Thymus (tissue), 11 donors: ENCODE measurements around the gene OSR1. TPM values are rescaled to one million over a fixed set of nuclear protein-coding genes. Genes with fewer than 3 reads are reported as not detected.

Experiments used
- DNase-seq, 9 donors: peaks; one replicate each; pipeline ENCODE4 v3.0.0-alpha.2; 2013; ENCODE audit warnings: low spot score in 9 of 9, low read depth in 6 of 9, missing footprints in 1 of 9
- H3K27ac ChIP-seq, 2 donors: one replicate each; pipeline ENCODE4 v1.5.1; 2013; ENCODE audit warnings: control low read depth in 1 of 2, low read depth in 1 of 2, low read length in 1 of 2, mild to moderate bottlenecking in 1 of 2, moderate library complexity in 1 of 2
- H3K27me3 ChIP-seq, 2 donors: one replicate each; pipeline ENCODE4 v1.5.1; 2013; ENCODE audit warnings: low read length in 1 of 2; ENCODE audit not compliant: control insufficient read depth in 2 of 2, insufficient read depth in 1 of 2
- H3K36me3 ChIP-seq, 2 donors: one replicate each; pipeline ENCODE4 v1.5.1; 2013; ENCODE audit warnings: low read length in 1 of 2, mild to moderate bottlenecking in 1 of 2, moderate library complexity in 1 of 2; ENCODE audit not compliant: control insufficient read depth in 2 of 2, insufficient read depth in 2 of 2
- H3K4me1 ChIP-seq, 2 donors: one replicate each; pipeline ENCODE4 v1.5.1; 2013; ENCODE audit warnings: low read length in 2 of 2; ENCODE audit not compliant: control insufficient read depth in 2 of 2, insufficient read depth in 2 of 2
- H3K4me3 ChIP-seq, 2 donors: one replicate each; pipeline ENCODE4 v1.5.1; 2013; ENCODE audit warnings: low read length in 2 of 2, control low read depth in 1 of 2, mild to moderate bottlenecking in 1 of 2
- H3K9me3 ChIP-seq, 2 donors: one replicate each; pipeline ENCODE4 v1.5.1; 2013; ENCODE audit warnings: low read length in 1 of 2, mild to moderate bottlenecking in 1 of 2; ENCODE audit not compliant: control insufficient read depth in 2 of 2, insufficient read depth in 1 of 2
- WGBS: extraction: QIAGEN DNeasy Blood & Tissue Kit; methylation state at CpG from one replicate; pipeline ENCODE4 v1.1.7; 2013; 5-methylcytosine and 5-hydroxymethylcytosine counted together
- polyA plus RNA-seq: library from polyadenylated mRNA; stranded (reverse); fragments of 200-250 nt; gene quantifications from one replicate; pipeline ENCODE4 v1.2.3, GENCODE V29; 2013
- total RNA-seq: library from RNA; stranded (reverse); fragments of 120-200 nt; gene quantifications from one replicate; pipeline ENCODE4 v1.2.4, GENCODE V29; 2013
- donor health status: healthy.

The OSR1 gene
- total and polyA plus RNA-seq, 2 donors, result 1.1 to 6.0 TPM

- Histone ChIP-seq H3K27ac (no peak overlapping the region), H3K27me3 (peaks cover 77 to 94% of the 10 kb centered on the region in 2 donors), H3K36me3 (no peaks in the 10 kb centered on the region), H3K4me1 (peaks cover 0 to 20% of the 10 kb centered on the region in 2 donors), H3K9me3 (peaks cover 0 to 6% of the 10 kb centered on the region in 2 donors), H3K4me3 (peak overlapping the region in 1 of 2 donors; percentile 46)
- no peak for DNase-seq
- WGBS, result 5% methylated on average over 51 of the region's 51 CpGs
Observed at GRCh38 chr2:19361325-19361990, 3.0 kb upstream of the OSR1 start.

- H3K4me1 ChIP-seq, result peaks cover 0 to 20% of the 10 kb centered on the region in 2 donors
- peaks cover 0 to 6% of the 10 kb centered on the region in 2 donors for H3K9me3 ChIP-seq
- no peaks in the 10 kb centered on the region for H3K36me3 ChIP-seq
- DNase-seq, result no peak
- no peak overlapping the region for H3K27ac ChIP-seq
- 15% methylated on average over 17 of the region's 17 CpGs for WGBS
- H3K4me3 ChIP-seq, result no peak overlapping the region
- H3K27me3 ChIP-seq, result peaks cover 82 to 98% of the 10 kb centered on the region in 2 donors
Observed at GRCh38 chr2:19360966-19361321, 2.5 kb upstream of the OSR1 start.

- no peak overlapping the region for H3K27ac ChIP-seq
- peaks cover 86 to 98% of the 10 kb centered on the region in 2 donors for H3K27me3 ChIP-seq
- WGBS, result 64% methylated on average over 4 of the region's 4 CpGs
- H3K4me1 ChIP-seq, result peaks cover 0 to 20% of the 10 kb centered on the region in 2 donors
- no peaks in the 10 kb centered on the region for H3K36me3 ChIP-seq
- H3K9me3 ChIP-seq, result peaks cover 0 to 8% of the 10 kb centered on the region in 2 donors
- no peak overlapping the region for H3K4me3 ChIP-seq
- DNase-seq, result no peak
Observed at GRCh38 chr2:19360266-19360965, 2.0 kb upstream of the OSR1 start.

- H3K9me3 ChIP-seq, result peaks cover 0 to 11% of the 10 kb centered on the region in 2 donors
- DNase-seq, result no peak
- peaks cover 86 to 100% of the 10 kb centered on the region in 2 donors for H3K27me3 ChIP-seq
- peaks cover 0 to 20% of the 10 kb centered on the region in 2 donors for H3K4me1 ChIP-seq
- H3K36me3 ChIP-seq, result no peaks in the 10 kb centered on the region
- no peak overlapping the region for H3K4me3 ChIP-seq
- WGBS, result 44% methylated on average over 4 of the region's 4 CpGs
- no peak overlapping the region for H3K27ac ChIP-seq
Observed at GRCh38 chr2:19359456-19359855, 1.0 kb upstream of the OSR1 start.

GRCh38 chr2:19359021-19359357 is 566 bp upstream of the OSR1 start:
- Histone ChIP-seq H3K27ac (no peak overlapping the region), H3K4me3 (no peak overlapping the region), H3K36me3 (no peaks in the 10 kb centered on the region), H3K4me1 (peaks cover 0 to 20% of the 10 kb centered on the region in 2 donors), H3K9me3 (peaks cover 0 to 11% of the 10 kb centered on the region in 2 donors), H3K27me3 (peaks cover 88 to 100% of the 10 kb centered on the region in 2 donors)
- DNase-seq, result no peak
- 8% methylated on average over 14 of the region's 14 CpGs for WGBS

- Histone ChIP-seq H3K9me3 (peaks cover 1 to 11% of the 10 kb centered on the region in 2 donors), H3K4me1 (peaks cover 0 to 17% of the 10 kb centered on the region in 2 donors), H3K27me3 (peaks cover 89 to 100% of the 10 kb centered on the region in 2 donors), H3K4me3 (peak overlapping the region in 1 of 2 donors; percentile 18), H3K27ac (no peak overlapping the region), H3K36me3 (no peaks in the 10 kb centered on the region)
- DNase-seq, result no peak
- 5% methylated on average over 45 of the region's 45 CpGs for WGBS
Observed at GRCh38 chr2:19357402-19358241, 801 bp downstream of the OSR1 start.

GRCh38 chr2:19356545-19357401 is 1.6 kb downstream of the OSR1 start:
- peak overlapping the region in 1 of 2 donors; percentile 13 for H3K4me3 ChIP-seq
- no peaks in the 10 kb centered on the region for H3K36me3 ChIP-seq
- peaks cover 0 to 13% of the 10 kb centered on the region in 2 donors for H3K4me1 ChIP-seq
- H3K27ac ChIP-seq, result no peak overlapping the region
- no peak for DNase-seq
- H3K9me3 ChIP-seq, result peaks cover 1 to 11% of the 10 kb centered on the region in 2 donors
- 6% methylated on average over 54 of the region's 54 CpGs for WGBS
- peaks cover 95 to 100% of the 10 kb centered on the region in 2 donors for H3K27me3 ChIP-seq

GRCh38 chr2:19355931-19356544 is 2.4 kb downstream of the OSR1 start:
- WGBS, result 11% methylated on average over 35 of the region's 35 CpGs
- peaks cover 95 to 100% of the 10 kb centered on the region in 2 donors for H3K27me3 ChIP-seq
- no peaks in the 10 kb centered on the region for H3K36me3 ChIP-seq
- H3K4me1 ChIP-seq, result peaks cover 0 to 9% of the 10 kb centered on the region in 2 donors
- no peak for DNase-seq
- peak overlapping the region in 1 of 2 donors; percentile 13 for H3K4me3 ChIP-seq
- H3K9me3 ChIP-seq, result peaks cover 1 to 11% of the 10 kb centered on the region in 2 donors
- H3K27ac ChIP-seq, result no peak overlapping the region
